ENCODE measurements around the gene GLP2R.

GLP2R gene

GRCh38 chr17:9926150-9926804 is 100.6 kb downstream of the GLP2R start:
- no peak for FAIRE-seq

GRCh38 chr17:9928601-9929333 is 103.0 kb downstream of the GLP2R start:
- FAIRE-seq = no peak

- no peak for FAIRE-seq
These were observed 104.1 kb downstream of the GLP2R start for GRCh38 chr17:9929871-9930270.

- no peak for FAIRE-seq
These were observed 105.5 kb downstream of the GLP2R start for GRCh38 chr17:9931144-9931741.

GRCh38 chr17:9932491-9932890 is 106.8 kb downstream of the GLP2R start:
- no peak for FAIRE-seq

GRCh38 chr17:9934331-9934730 is 108.6 kb downstream of the GLP2R start:
- no peak for FAIRE-seq

- no peak for FAIRE-seq
These were observed 109.7 kb downstream of the GLP2R start for GRCh38 chr17:9935408-9935807.

- FAIRE-seq = no peak
These were observed 110.4 kb downstream of the GLP2R start for GRCh38 chr17:9936095-9936494.

GRCh38 chr17:9937241-9937761 is 111.6 kb downstream of the GLP2R start:
- FAIRE-seq = no peak

- no peak for FAIRE-seq
These were observed 112.2 kb downstream of the GLP2R start for GRCh38 chr17:9937901-9938300.

- no peak for FAIRE-seq
These were observed 113.0 kb downstream of the GLP2R start for GRCh38 chr17:9938764-9939163.

- no peak for FAIRE-seq
These were observed 115.1 kb downstream of the GLP2R start for GRCh38 chr17:9940841-9941240.

GRCh38 chr17:9941305-9941704 is 115.6 kb downstream of the GLP2R start:
- no peak for FAIRE-seq
